Measurements from ENCODE around the gene PABPN1. TPM values are rescaled to one million over a fixed set of nuclear protein-coding genes. Genes with fewer than 3 reads are reported as not detected.

The PABPN1 gene
- polyA plus RNA-seq, 1 donor from 2014 or later = 431 TPM

DNA sequence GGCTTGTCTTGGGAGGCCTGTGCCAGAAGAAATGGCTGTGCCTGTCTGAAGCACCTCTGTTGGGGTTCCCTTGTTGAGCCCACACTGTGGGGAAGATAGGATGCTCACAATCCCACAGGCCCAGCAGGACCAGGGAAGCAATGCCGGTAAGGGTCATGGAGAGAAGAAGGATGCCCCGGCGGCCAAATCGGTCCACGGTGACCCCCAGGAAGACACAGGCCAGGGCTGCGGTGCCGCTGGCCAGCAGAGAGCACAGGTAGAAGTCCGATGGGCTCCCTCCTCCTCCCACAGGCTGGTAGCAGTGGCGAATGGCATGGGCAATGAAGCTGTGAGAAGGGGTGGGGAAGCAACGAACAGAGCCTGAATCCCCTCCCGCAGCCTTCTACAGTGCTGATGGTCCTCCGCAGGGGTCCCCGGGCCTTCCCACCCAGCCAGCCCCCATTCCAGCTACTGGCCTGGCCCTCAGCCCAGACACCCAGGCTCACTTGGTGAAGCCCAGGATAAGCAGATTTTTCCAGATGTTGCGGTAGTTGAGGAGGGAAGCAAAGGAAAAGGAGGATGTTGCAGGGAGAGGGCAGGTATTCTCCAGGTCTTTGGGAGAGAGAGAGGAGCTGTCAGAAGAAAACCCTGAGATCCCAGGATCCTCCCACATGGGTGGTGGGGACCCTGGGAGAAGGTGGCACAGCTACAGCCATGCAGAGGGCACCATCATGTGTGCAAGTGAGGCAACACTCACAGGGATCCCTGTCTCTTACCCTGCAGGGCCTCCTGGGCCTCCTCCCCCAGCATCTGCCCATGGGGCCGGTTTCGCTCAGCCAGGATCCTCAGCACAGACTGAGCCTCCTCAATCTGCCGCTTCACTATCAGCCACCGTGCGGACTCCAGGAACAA is 26.4 kb downstream of the PABPN1 start:
- H2AFZ ChIP-seq (ENCODE audit: low read depth, low read length) = no peak overlapping the region
- no peaks in the 10 kb centered on the region for H3K9me2 ChIP-seq (ENCODE audit: insufficient read depth, low read length)
- no peak overlapping the region for H3K9ac ChIP-seq (ENCODE audit: low read length)
- no peaks in the 10 kb centered on the region for H3K9me3 ChIP-seq (ENCODE audit: low read length)
- H3K4me2 ChIP-seq (ENCODE audit: low read length) = no peak overlapping the region
- no peaks in the 10 kb centered on the region for H4K20me1 ChIP-seq (ENCODE audit: insufficient read depth)
- H3K4me3 ChIP-seq (ENCODE audit: low read length) = no peak overlapping the region
- H3K27me3 ChIP-seq (ENCODE audit: insufficient read depth, low read depth, low read length) = no peaks in the 10 kb centered on the region
- no peaks in the 10 kb centered on the region for H3K79me2 ChIP-seq (replicated peaks; ENCODE audit: insufficient read depth, low read length)
- TF ChIP-seq MXI1 (conservative IDR thresholded peaks at IDR 0.05; ENCODE audit: poor library complexity, severe bottlenecking) (no peak), TAF1 (IDR thresholded peaks at IDR 0.05; ENCODE audit: low read depth) (no peak), POLR2AphosphoS5 (IDR thresholded peaks at IDR 0.05) (no peak), SMC3 (conservative IDR thresholded peaks at IDR 0.05; ENCODE audit: poor library complexity) (no peak), EP300 (conservative IDR thresholded peaks at IDR 0.05; ENCODE audit: poor library complexity, severe bottlenecking) (no peak), EZH2 (IDR thresholded peaks at IDR 0.05; ENCODE audit: borderline replicate concordance, insufficient read depth, low read length, poor library complexity, severe bottlenecking) (no peak), RAD21 (conservative IDR thresholded peaks at IDR 0.05) (no peak)
- TF ChIP-seq, protein P1, sequence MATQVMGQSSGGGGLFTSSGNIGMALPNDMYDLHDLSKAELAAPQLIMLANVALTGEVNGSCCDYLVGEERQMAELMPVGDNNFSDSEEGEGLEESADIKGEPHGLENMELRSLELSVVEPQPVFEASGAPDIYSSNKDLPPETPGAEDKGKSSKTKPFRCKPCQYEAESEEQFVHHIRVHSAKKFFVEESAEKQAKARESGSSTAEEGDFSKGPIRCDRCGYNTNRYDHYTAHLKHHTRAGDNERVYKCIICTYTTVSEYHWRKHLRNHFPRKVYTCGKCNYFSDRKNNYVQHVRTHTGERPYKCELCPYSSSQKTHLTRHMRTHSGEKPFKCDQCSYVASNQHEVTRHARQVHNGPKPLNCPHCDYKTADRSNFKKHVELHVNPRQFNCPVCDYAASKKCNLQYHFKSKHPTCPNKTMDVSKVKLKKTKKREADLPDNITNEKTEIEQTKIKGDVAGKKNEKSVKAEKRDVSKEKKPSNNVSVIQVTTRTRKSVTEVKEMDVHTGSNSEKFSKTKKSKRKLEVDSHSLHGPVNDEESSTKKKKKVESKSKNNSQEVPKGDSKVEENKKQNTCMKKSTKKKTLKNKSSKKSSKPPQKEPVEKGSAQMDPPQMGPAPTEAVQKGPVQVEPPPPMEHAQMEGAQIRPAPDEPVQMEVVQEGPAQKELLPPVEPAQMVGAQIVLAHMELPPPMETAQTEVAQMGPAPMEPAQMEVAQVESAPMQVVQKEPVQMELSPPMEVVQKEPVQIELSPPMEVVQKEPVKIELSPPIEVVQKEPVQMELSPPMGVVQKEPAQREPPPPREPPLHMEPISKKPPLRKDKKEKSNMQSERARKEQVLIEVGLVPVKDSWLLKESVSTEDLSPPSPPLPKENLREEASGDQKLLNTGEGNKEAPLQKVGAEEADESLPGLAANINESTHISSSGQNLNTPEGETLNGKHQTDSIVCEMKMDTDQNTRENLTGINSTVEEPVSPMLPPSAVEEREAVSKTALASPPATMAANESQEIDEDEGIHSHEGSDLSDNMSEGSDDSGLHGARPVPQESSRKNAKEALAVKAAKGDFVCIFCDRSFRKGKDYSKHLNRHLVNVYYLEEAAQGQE (IDR thresholded peaks at IDR 0.05; ENCODE audit: borderline replicate concordance) = no peak
- TF ChIP-seq, protein P2, sequence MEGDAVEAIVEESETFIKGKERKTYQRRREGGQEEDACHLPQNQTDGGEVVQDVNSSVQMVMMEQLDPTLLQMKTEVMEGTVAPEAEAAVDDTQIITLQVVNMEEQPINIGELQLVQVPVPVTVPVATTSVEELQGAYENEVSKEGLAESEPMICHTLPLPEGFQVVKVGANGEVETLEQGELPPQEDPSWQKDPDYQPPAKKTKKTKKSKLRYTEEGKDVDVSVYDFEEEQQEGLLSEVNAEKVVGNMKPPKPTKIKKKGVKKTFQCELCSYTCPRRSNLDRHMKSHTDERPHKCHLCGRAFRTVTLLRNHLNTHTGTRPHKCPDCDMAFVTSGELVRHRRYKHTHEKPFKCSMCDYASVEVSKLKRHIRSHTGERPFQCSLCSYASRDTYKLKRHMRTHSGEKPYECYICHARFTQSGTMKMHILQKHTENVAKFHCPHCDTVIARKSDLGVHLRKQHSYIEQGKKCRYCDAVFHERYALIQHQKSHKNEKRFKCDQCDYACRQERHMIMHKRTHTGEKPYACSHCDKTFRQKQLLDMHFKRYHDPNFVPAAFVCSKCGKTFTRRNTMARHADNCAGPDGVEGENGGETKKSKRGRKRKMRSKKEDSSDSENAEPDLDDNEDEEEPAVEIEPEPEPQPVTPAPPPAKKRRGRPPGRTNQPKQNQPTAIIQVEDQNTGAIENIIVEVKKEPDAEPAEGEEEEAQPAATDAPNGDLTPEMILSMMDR (IDR thresholded peaks at IDR 0.05; ENCODE audit: poor library complexity, severe bottlenecking) = no peak
- H3K36me3 ChIP-seq (ENCODE audit: insufficient read depth, low read length) = no peaks in the 10 kb centered on the region
- no peaks in the 10 kb centered on the region for H3F3A ChIP-seq (ENCODE audit: insufficient read depth, low read length, poor library complexity, severe bottlenecking)
- no peak overlapping the region for H3K27ac ChIP-seq (ENCODE audit: low read length)

DNA sequence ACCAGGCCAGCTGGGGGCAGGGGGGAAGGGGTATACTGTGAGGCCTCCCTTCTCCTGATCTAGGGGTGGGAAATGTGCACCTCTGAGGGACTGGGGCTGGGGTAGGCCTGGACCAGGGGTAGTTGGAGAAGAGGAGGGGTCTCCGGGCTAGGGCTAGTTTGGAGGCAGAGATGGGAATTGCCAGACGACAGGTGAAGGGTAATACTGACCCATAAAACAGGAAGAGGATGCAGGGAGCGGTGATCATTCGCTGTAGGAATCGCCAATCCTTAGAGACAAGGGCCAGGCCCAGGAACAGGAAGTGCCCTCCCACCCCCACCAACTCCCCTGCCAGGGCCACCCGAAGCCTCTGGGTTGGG is 27.0 kb downstream of the PABPN1 start:
- no peaks in the 10 kb centered on the region for H3K27me3 ChIP-seq (ENCODE audit: insufficient read depth, low read depth, low read length)
- H3K9me2 ChIP-seq (ENCODE audit: insufficient read depth, low read length) = no peaks in the 10 kb centered on the region
- H3K9ac ChIP-seq (ENCODE audit: low read length) = no peak overlapping the region
- no peaks in the 10 kb centered on the region for H3K36me3 ChIP-seq (ENCODE audit: insufficient read depth, low read length)
- H3F3A ChIP-seq (ENCODE audit: insufficient read depth, low read length, poor library complexity, severe bottlenecking) = no peaks in the 10 kb centered on the region
- H3K79me2 ChIP-seq (replicated peaks; ENCODE audit: insufficient read depth, low read length) = no peaks in the 10 kb centered on the region
- no peak for TF ChIP-seq TAF1 (IDR thresholded peaks at IDR 0.05; ENCODE audit: low read depth)
- no peak for TF ChIP-seq MXI1 (conservative IDR thresholded peaks at IDR 0.05; ENCODE audit: poor library complexity, severe bottlenecking)
- TF ChIP-seq, protein P1 (IDR thresholded peaks at IDR 0.05; ENCODE audit: borderline replicate concordance) = no peak
- TF ChIP-seq, protein P2 (IDR thresholded peaks at IDR 0.05; ENCODE audit: poor library complexity, severe bottlenecking) = no peak
- TF ChIP-seq SMC3 (conservative IDR thresholded peaks at IDR 0.05; ENCODE audit: poor library complexity) = no peak
- no peak for TF ChIP-seq POLR2AphosphoS5 (IDR thresholded peaks at IDR 0.05)
- no peak for TF ChIP-seq EZH2 (IDR thresholded peaks at IDR 0.05; ENCODE audit: borderline replicate concordance, insufficient read depth, low read length, poor library complexity, severe bottlenecking)
- no peak for TF ChIP-seq RAD21 (conservative IDR thresholded peaks at IDR 0.05)
- TF ChIP-seq EP300 (conservative IDR thresholded peaks at IDR 0.05; ENCODE audit: poor library complexity, severe bottlenecking) = no peak
- no peaks in the 10 kb centered on the region for H3K9me3 ChIP-seq (ENCODE audit: low read length)
- H4K20me1 ChIP-seq (ENCODE audit: insufficient read depth) = no peaks in the 10 kb centered on the region
- no peak overlapping the region for H3K4me2 ChIP-seq (ENCODE audit: low read length)
- H3K4me3 ChIP-seq (ENCODE audit: low read length) = no peak overlapping the region
- H2AFZ ChIP-seq (ENCODE audit: low read depth, low read length) = no peak overlapping the region
- no peak overlapping the region for H3K27ac ChIP-seq (ENCODE audit: low read length)

Data from neural cell (in vitro differentiated cells).